ENCODE measurements around the gene TRIP13.

The TRIP13 gene

GRCh38 chr5:945691-946551 lies 53.2 kb downstream of the TRIP13 start:
- Mint-ChIP-seq H3K4me3 (no peak overlapping the region), H3K27me3 (peaks cover 69% of the 10 kb centered on the region), H3K27ac (ENCODE audit: low read depth) (no peak overlapping the region), H3K4me1 (no peaks in the 10 kb centered on the region), H3K9me3 (no peaks in the 10 kb centered on the region), H3K36me3 (ENCODE audit: insufficient read depth) (peaks cover 2% of the 10 kb centered on the region)
- DNase-seq (ENCODE audit: low spot score in 2 of 2) = no peak
- ATAC-seq (replicated peaks; ENCODE audit: extremely low read depth, poor library complexity, severe bottlenecking) = no peak

- ATAC-seq (replicated peaks; ENCODE audit: extremely low read depth, poor library complexity, severe bottlenecking) (no peak), DNase-seq (ENCODE audit: low spot score in 2 of 2) (no peak)
- H3K36me3 Mint-ChIP-seq (ENCODE audit: insufficient read depth) = peaks cover 2% of the 10 kb centered on the region
- peaks cover 77% of the 10 kb centered on the region for H3K27me3 Mint-ChIP-seq
- H3K27ac Mint-ChIP-seq (ENCODE audit: low read depth) = no peak overlapping the region
- no peaks in the 10 kb centered on the region for H3K9me3 Mint-ChIP-seq
- no peak overlapping the region for H3K4me3 Mint-ChIP-seq
- no peaks in the 10 kb centered on the region for H3K4me1 Mint-ChIP-seq
Measured at GRCh38 chr5:946720-947625, 54.3 kb downstream of the TRIP13 start.

GRCh38 chr5:947626-948471 lies 55.2 kb downstream of the TRIP13 start:
- H3K4me3 Mint-ChIP-seq = no peak overlapping the region
- peaks cover 70% of the 10 kb centered on the region for H3K27me3 Mint-ChIP-seq

GRCh38 chr5:948472-949274 lies 56.0 kb downstream of the TRIP13 start:
- H3K4me3 Mint-ChIP-seq = no peak overlapping the region
- H3K9me3 Mint-ChIP-seq = no peaks in the 10 kb centered on the region
- H3K27ac Mint-ChIP-seq (ENCODE audit: low read depth) = no peak overlapping the region
- peaks cover 2% of the 10 kb centered on the region for H3K36me3 Mint-ChIP-seq (ENCODE audit: insufficient read depth)
- no peak for ATAC-seq (replicated peaks; ENCODE audit: extremely low read depth, poor library complexity, severe bottlenecking)
- H3K4me1 Mint-ChIP-seq = no peaks in the 10 kb centered on the region
- peaks cover 70% of the 10 kb centered on the region for H3K27me3 Mint-ChIP-seq
- no peak for DNase-seq (ENCODE audit: low spot score in 2 of 2)

More at GRCh38 chr5:947626-948471, 55.2 kb downstream of the TRIP13 start:
- Mint-ChIP-seq H3K36me3 (ENCODE audit: insufficient read depth) (peaks cover 2% of the 10 kb centered on the region), H3K9me3 (no peaks in the 10 kb centered on the region), H3K4me1 (no peaks in the 10 kb centered on the region), H3K27ac (ENCODE audit: low read depth) (no peak overlapping the region)
- ATAC-seq (replicated peaks; ENCODE audit: extremely low read depth, poor library complexity, severe bottlenecking) (no peak), DNase-seq (ENCODE audit: low spot score in 2 of 2) (no peak)

- no peak overlapping the region for H3K4me3 Mint-ChIP-seq
- H3K4me1 Mint-ChIP-seq = no peaks in the 10 kb centered on the region
- H3K9me3 Mint-ChIP-seq = no peaks in the 10 kb centered on the region
- DNase-seq (ENCODE audit: low spot score in 2 of 2) = no peak
- no peak overlapping the region for H3K27ac Mint-ChIP-seq (ENCODE audit: low read depth)
- peaks cover 70% of the 10 kb centered on the region for H3K27me3 Mint-ChIP-seq
- peaks cover 2% of the 10 kb centered on the region for H3K36me3 Mint-ChIP-seq (ENCODE audit: insufficient read depth)
- ATAC-seq (replicated peaks; ENCODE audit: extremely low read depth, poor library complexity, severe bottlenecking) = no peak
Measured at GRCh38 chr5:949275-949543, 56.5 kb downstream of the TRIP13 start.

GRCh38 chr5:949815-950560 lies 57.3 kb downstream of the TRIP13 start:
- peaks cover 2% of the 10 kb centered on the region for H3K36me3 Mint-ChIP-seq (ENCODE audit: insufficient read depth)
- H3K9me3 Mint-ChIP-seq = no peaks in the 10 kb centered on the region
- no peak overlapping the region for H3K4me3 Mint-ChIP-seq
- no peaks in the 10 kb centered on the region for H3K4me1 Mint-ChIP-seq
- no peak overlapping the region for H3K27ac Mint-ChIP-seq (ENCODE audit: low read depth)
- no peak for ATAC-seq (replicated peaks; ENCODE audit: extremely low read depth, poor library complexity, severe bottlenecking)
- peaks cover 66% of the 10 kb centered on the region for H3K27me3 Mint-ChIP-seq
- DNase-seq (ENCODE audit: low spot score in 2 of 2) = no peak

- ATAC-seq (replicated peaks; ENCODE audit: extremely low read depth, poor library complexity, severe bottlenecking) (no peak), DNase-seq (ENCODE audit: low spot score in 2 of 2) (no peak)
- Mint-ChIP-seq H3K4me1 (peaks cover 7% of the 10 kb centered on the region), H3K9me3 (no peaks in the 10 kb centered on the region), H3K27ac (ENCODE audit: low read depth) (no peak overlapping the region), H3K27me3 (peaks cover 79% of the 10 kb centered on the region), H3K4me3 (no peak overlapping the region), H3K36me3 (ENCODE audit: insufficient read depth) (peaks cover 2% of the 10 kb centered on the region)
Measured at GRCh38 chr5:951940-952596, 59.4 kb downstream of the TRIP13 start.

- H3K4me1 Mint-ChIP-seq = peaks cover 7% of the 10 kb centered on the region
- ATAC-seq (replicated peaks; ENCODE audit: extremely low read depth, poor library complexity, severe bottlenecking) (no peak), DNase-seq (ENCODE audit: low spot score in 2 of 2) (no peak)
- no peak overlapping the region for H3K27ac Mint-ChIP-seq (ENCODE audit: low read depth)
- H3K36me3 Mint-ChIP-seq (ENCODE audit: insufficient read depth) = peaks cover 2% of the 10 kb centered on the region
- peaks cover 74% of the 10 kb centered on the region for H3K27me3 Mint-ChIP-seq
- H3K4me3 Mint-ChIP-seq = no peak overlapping the region
- H3K9me3 Mint-ChIP-seq = no peaks in the 10 kb centered on the region
Measured at GRCh38 chr5:952597-953271, 60.0 kb downstream of the TRIP13 start.

- Mint-ChIP-seq H3K27me3 (peaks cover 68% of the 10 kb centered on the region), H3K27ac (ENCODE audit: low read depth) (no peak overlapping the region), H3K4me1 (peaks cover 7% of the 10 kb centered on the region), H3K36me3 (ENCODE audit: insufficient read depth) (peaks cover 1% of the 10 kb centered on the region), H3K4me3 (no peak overlapping the region), H3K9me3 (no peaks in the 10 kb centered on the region)
- DNase-seq (ENCODE audit: low spot score in 2 of 2) (no peak), ATAC-seq (replicated peaks; ENCODE audit: extremely low read depth, poor library complexity, severe bottlenecking) (no peak)
Measured at GRCh38 chr5:953535-954449, 61.1 kb downstream of the TRIP13 start.

Measured in central memory CD8-positive, alpha-beta T cell (primary cell).